ENCODE measurements around the gene NRG2.

GRCh38 chr5:140037012-140037411 is 6.1 kb downstream of the NRG2 start:
- TF ChIP-seq, protein P1, sequence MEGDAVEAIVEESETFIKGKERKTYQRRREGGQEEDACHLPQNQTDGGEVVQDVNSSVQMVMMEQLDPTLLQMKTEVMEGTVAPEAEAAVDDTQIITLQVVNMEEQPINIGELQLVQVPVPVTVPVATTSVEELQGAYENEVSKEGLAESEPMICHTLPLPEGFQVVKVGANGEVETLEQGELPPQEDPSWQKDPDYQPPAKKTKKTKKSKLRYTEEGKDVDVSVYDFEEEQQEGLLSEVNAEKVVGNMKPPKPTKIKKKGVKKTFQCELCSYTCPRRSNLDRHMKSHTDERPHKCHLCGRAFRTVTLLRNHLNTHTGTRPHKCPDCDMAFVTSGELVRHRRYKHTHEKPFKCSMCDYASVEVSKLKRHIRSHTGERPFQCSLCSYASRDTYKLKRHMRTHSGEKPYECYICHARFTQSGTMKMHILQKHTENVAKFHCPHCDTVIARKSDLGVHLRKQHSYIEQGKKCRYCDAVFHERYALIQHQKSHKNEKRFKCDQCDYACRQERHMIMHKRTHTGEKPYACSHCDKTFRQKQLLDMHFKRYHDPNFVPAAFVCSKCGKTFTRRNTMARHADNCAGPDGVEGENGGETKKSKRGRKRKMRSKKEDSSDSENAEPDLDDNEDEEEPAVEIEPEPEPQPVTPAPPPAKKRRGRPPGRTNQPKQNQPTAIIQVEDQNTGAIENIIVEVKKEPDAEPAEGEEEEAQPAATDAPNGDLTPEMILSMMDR (IDR thresholded peaks at IDR 0.05) = no peak
- no peak for TF ChIP-seq POLR2A (IDR thresholded peaks at IDR 0.05)
